BE2C (cell line): ENCODE data around the gene NDUFS8.

Experiments
- DNase-seq: peaks from one replicate; pipeline ENCODE4 v3.0.0-alpha.2; 2020
- H3K27me3 ChIP-seq: fragments of 250-450 bp; sonication (Bioruptor Pico); 2 replicates; pipeline ENCODE4 v1.5.1; 2020; ENCODE audit warnings: mild to moderate bottlenecking
- H3K36me3 ChIP-seq: fragments of 250-450 bp; sonication (Bioruptor Pico); 2 replicates; pipeline ENCODE4 v1.5.1; 2020; ENCODE audit warnings: mild to moderate bottlenecking
- H3K4me1 ChIP-seq: fragments of 250-450 bp; sonication (Bioruptor Pico); 2 replicates; pipeline ENCODE4 v1.5.1; 2020
- H3K4me3 ChIP-seq: 2 replicates; pipeline ENCODE4 v1.5.1; 2011; ENCODE audit warnings: low read depth, low read length
- H3K9me3 ChIP-seq: fragments of 250-450 bp; sonication (Bioruptor Pico); 2 replicates; pipeline ENCODE4 v1.5.1; 2020
- TF ChIP-seq, protein P1 (sequence below): IDR thresholded peaks from 2 replicates; pipeline ENCODE4 v1.5.1; 2012; ENCODE audit warnings: mild to moderate bottlenecking, low read depth, low read length

The NDUFS8 gene

GRCh38 chr11:68083517-68083916, 53.0 kb downstream of the NDUFS8 start:
- H3K4me1 ChIP-seq: no peaks in the 10 kb centered on the region
- H3K9me3 ChIP-seq: no peaks in the 10 kb centered on the region
- H3K27me3 ChIP-seq: no peaks in the 10 kb centered on the region
- DNase-seq: no peak
- peaks cover 12% of the 10 kb centered on the region for H3K36me3 ChIP-seq
- TF ChIP-seq, protein P1, sequence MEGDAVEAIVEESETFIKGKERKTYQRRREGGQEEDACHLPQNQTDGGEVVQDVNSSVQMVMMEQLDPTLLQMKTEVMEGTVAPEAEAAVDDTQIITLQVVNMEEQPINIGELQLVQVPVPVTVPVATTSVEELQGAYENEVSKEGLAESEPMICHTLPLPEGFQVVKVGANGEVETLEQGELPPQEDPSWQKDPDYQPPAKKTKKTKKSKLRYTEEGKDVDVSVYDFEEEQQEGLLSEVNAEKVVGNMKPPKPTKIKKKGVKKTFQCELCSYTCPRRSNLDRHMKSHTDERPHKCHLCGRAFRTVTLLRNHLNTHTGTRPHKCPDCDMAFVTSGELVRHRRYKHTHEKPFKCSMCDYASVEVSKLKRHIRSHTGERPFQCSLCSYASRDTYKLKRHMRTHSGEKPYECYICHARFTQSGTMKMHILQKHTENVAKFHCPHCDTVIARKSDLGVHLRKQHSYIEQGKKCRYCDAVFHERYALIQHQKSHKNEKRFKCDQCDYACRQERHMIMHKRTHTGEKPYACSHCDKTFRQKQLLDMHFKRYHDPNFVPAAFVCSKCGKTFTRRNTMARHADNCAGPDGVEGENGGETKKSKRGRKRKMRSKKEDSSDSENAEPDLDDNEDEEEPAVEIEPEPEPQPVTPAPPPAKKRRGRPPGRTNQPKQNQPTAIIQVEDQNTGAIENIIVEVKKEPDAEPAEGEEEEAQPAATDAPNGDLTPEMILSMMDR: no peak
- no peak overlapping the region for H3K4me3 ChIP-seq
